HG02759 (cell line): Measurements from ENCODE around the gene GRM5.

ENCODE experiments used
- ATAC-seq: cut with Tn5 transposase; IDR thresholded peaks from one replicate; pipeline ENCODE4 v1.9.1; 2021; ENCODE audit warnings: mild to moderate bottlenecking, moderate library complexity; ENCODE audit not compliant: unreplicated experiment

GRM5 gene

DNA sequence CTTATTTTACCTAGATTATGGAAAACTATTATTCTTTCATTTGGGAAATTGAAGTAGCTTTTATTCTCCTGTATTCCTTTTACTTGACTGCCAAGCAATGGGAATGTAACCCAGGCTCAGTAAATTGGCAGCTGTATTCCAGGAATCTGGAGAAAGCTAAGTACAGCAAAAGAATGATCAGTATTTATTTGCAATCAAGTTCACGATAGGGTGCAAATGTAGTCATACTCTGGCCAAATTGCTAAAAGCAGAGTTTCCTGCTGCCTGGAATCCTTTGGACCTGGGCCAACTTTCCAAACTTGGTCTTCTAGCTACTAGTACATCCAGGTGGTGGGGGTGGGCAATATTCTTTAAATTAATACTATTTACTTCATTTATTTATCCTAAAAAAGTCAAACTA, 442.3 kb downstream of the GRM5 start:
- no peak for ATAC-seq

- ATAC-seq = no peak
Measured at GRCh38 chr11:88620568-88621130, 445.1 kb downstream of the GRM5 start.

- no peak for ATAC-seq
Measured at GRCh38 chr11:88619656-88620385, 446.0 kb downstream of the GRM5 start.

- ATAC-seq = no peak
Measured at GRCh38 chr11:88619071-88619425, 446.7 kb downstream of the GRM5 start.

DNA sequence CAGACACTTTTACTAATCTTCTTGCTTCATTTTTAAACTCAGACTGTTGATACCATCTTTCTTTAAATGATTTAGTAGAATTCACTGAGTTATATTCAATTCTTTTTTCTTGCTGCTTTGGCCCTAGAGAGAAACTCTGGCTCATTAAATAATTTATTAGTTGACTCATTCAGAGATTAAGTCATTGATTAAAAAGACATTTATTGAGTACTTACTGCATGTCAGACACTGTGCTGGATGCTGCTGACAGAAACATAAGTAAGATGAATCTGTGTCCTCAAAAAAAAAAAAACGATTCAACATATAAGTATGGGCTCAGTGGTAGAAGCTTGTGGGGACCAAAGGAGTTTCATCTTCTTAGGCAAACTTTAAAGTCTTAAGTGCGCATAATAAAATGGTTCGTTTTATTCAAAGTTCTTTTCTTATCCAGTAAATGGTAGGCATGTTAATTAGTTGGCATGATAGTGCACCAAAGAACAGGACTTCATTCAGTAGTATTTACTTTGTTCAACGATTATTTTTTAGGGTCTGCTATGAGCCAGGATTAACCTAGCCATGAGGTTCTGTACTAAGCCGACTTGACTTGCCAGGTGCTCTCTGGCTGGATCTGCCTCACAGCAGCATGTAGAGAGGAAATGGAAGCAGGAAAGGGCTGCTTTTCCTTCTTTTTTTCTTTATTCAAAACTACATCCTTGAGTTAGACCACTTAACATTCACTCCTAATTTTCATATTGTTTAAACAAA, 447.3 kb downstream of the GRM5 start:
- ATAC-seq = no peak

- ATAC-seq = no peak
Measured at GRCh38 chr11:88617226-88617625, 448.6 kb downstream of the GRM5 start.

DNA sequence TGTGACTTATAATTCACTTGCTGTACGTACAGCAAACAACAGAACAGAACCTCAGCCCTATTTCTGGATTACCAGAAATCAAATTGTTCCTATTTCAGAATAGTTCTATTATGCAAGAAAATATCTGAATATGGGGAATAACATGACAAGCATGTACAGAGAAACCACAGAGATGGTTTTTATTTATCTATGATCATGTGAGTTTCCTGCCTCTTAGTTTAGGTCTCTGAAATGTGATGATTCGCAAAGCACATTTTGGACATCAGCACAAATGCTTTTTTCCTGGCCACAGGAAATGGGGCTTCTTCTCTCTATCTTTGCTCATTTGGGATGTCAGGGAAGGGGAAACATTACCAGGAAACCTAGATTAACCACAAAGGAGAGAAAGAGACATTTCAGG, 461.5 kb downstream of the GRM5 start:
- no peak for ATAC-seq

GRCh38 chr11:88603091-88603867, 462.5 kb downstream of the GRM5 start:
- ATAC-seq = no peak

- no peak for ATAC-seq
Measured at GRCh38 chr11:88597387-88597786, 468.4 kb downstream of the GRM5 start.

DNA sequence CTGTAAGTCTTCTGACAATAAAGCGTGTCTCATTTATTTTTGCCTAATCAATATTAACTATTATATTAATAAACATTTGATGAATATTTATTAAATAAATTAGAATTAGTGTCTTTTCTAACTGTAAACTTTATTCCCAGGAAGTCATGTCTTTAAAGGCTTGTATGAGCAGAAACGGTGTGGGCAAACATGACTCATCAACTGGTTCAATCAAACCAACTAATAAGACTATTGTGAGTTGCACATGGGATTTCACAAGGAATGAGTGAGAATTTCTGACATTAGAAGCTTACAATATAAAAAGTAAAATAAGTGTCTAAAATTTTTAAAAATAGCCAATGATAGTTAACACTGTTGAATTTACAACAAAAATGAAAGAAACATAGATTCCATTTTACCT, 469.0 kb downstream of the GRM5 start:
- no peak for ATAC-seq

DNA sequence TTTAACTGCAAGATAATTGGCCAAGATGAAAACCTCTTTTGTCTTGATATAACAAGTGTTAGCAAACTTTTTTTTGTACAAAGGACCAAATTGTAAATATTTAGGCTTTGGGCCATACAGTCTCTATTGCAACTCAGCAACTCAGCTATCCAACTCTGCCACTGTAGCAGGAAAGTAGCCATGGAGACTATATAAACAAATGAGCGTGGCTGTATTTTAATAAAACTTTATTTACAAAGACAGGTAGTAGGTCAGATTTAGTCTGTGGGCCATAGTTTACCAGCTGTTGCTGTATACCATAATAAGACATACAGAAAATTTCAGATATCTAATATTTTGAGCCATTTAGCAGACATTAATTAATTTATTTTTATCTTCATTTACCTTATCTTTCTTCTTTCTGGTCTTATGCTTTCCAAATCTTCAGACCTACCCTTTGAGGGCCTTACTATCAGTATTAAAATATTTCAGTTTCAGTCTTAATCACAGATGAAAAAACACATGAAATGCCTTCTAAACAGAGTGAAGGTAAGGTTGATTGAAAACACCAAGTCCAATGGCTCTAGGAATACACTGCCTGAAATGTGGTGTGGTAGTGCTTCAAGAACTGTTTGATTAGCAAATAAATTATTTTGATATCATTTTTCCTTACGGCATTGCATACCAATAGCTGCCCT, 471.4 kb downstream of the GRM5 start:
- ATAC-seq = no peak

DNA sequence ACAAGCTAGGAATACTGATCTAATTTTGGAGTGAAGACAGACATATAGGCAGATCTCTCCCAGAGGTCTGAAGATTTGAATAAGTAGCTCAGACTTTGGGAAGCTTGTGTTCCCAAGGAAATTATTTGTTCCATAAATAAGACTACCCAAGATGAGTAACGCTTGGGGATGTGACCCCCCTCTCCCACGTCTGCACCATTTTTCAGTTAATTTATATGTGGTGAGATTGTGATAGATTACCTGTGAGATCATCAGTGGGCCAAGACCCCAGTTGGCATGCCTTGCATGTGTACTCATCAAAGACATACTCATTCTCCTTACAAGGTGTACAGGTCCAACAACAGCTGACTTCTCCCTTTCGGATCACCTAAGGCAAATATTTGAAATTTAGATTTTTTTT, 475.4 kb downstream of the GRM5 start:
- ATAC-seq = no peak

DNA sequence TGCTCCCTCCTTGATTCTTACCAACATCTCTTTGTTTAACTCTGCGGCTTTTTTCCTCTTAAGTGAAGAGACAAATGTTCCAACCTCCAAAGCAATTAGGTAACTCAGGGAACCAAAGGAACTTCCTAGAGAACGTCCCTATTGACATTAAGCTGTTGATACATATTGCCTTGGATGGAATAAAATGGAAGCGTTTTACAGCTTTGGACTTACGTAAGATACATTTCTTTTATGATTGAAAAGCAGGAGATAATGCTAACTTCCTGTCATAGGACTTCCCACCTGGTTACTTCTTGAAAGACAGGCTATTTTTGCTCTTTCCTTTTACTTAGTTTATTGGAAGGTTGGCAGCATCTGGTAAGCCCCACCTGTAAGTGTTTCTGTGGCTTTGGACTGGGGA, 482.5 kb downstream of the GRM5 start:
- ATAC-seq = no peak

DNA sequence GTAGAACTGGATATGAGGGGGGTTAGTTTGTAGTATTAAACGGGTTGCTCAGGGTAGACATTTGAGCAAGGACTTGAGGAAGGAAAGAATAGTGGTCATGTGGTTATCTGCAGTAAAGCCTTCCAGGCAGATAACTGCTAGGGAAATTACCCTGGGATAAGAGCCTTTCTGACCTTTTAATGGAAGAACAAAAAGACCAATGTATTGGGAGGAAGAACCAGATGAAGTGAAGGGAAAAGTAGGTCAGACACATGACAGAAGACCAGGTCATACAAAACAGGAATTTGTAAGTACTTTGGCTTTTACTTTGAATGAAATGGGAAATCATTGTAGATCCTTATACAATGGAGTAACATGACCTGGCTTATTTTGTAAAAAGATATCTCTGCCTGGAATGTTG, 486.3 kb downstream of the GRM5 start:
- no peak for ATAC-seq

DNA sequence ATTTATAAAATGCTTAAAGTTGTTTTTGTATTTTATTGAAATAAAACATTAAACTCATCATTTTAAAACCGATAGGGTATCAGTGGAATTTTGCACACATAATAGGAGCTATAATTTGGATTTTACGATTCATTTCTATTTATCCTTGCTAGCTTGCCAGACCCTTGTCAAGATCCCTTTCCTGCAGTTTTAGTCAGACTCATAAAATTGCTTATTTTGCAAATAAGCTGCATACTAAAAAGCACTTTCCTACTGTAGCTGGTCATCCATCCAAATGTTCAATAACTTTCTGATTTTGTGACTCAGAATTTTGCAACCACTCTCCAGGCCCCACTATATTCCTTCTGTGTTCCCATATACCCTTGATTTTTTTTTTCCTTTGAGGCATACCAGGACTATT, 489.0 kb downstream of the GRM5 start:
- ATAC-seq = no peak

DNA sequence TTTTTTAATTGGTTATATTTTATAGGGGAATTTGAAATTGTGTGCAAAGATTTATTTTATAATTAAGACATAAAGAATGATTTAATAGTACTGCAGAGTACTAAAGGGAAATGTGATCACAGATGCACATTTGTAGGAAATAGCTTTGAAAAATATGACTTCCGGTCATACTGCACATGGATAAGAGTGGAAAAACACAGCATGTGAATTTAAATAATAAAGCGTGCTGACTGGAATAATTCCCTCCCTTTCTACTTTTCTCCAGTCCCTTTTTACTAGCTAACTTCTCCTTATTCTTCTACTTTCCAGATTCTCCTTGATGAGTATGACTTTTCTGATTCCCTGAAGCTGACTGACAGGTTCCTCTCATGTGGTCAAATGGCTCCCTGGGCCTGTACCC, 489.9 kb downstream of the GRM5 start:
- no peak for ATAC-seq

DNA sequence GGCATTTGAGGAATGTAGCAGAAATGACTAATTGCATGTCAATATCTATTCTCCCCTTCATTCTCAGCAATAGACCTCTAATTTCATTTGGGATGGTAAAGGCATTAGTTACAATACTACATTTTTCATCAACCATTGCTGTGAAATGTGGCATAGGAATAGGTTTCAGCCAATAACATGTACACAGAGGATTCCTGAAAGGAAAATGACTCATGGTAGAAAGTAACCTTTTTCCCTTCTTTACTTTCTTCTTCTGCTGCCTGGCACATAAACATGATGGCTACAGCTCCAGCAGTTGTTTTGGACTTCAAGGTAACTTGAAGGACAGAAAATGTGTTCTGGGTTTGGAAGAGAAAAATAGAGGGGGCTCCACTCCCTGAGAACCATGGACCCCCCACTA, 496.4 kb downstream of the GRM5 start:
- no peak for ATAC-seq

- ATAC-seq = no peak
Measured at GRCh38 chr11:88555829-88556202, 510.0 kb downstream of the GRM5 start.

DNA sequence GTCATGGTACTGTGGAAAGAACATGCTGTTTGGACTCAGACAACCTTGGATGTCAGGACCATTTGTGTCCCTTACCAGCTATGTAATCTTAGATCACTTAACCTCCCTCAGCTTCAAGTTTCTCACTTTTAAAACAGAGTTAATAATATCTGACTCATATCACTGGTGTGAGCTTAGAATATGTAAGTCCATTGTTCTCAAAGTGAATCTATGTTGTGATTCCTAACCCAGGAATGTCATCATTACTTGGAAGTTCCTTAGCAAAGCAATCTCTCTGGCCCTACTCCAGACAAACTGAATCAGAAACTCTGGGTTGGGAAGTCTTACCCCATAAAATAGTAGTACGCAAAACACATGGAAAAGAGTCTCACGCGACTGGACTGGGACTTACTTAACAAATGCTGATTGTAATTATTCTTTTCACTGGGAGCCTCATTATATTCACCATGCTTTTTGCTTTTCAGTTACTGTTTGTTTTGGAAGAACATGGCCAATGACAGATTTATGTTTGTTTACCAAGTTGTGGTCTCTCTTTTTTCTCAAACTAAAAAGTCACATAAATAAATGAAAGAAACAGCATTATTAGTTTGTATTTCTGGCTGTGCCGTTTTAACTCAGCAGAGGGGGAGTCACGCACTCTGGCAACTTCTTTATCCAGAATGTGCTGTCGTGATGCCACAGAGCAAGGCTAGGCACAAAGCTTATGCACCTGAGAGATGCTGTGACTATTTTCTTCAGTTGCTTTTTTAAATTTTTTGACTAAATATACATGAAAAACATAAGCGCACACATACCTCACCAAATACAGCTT, 510.6 kb downstream of the GRM5 start:
- no peak for ATAC-seq

GRCh38 chr11:88553204-88553603, 512.6 kb downstream of the GRM5 start:
- no peak for ATAC-seq
